Neural crest cell (in vitro differentiated cells): ENCODE results near the gene SNAP91. TPM values are rescaled to one million over a fixed set of nuclear protein-coding genes. Genes with fewer than 3 reads are reported as not detected.

ENCODE experiments used
- DNase-seq: peaks from one replicate; pipeline ENCODE4 v3.0.0; 2021; ENCODE audit warnings: low read depth, mixed read lengths, low spot score
- H3K27ac Mint-ChIP-seq: one replicate; pipeline ENCODE4 v1.8.0; 2021; ENCODE audit warnings: mild to moderate bottlenecking, mixed read lengths; ENCODE audit not compliant: unreplicated experiment
- H3K27me3 Mint-ChIP-seq: 2 replicates; pipeline ENCODE4 v1.8.0; 2021; ENCODE audit warnings: low read depth, mild to moderate bottlenecking, mixed read lengths
- H3K36me3 Mint-ChIP-seq: 2 replicates; pipeline ENCODE4 v1.8.0; 2021; ENCODE audit warnings: low read depth, mild to moderate bottlenecking, mixed read lengths
- H3K4me1 Mint-ChIP-seq: 2 replicates; pipeline ENCODE4 v1.8.0; 2021; ENCODE audit warnings: mixed read lengths
- H3K4me3 Mint-ChIP-seq: one replicate; pipeline ENCODE4 v1.8.0; 2021; ENCODE audit warnings: mild to moderate bottlenecking, mixed read lengths
- H3K9me3 Mint-ChIP-seq: 2 replicates; pipeline ENCODE4 v1.8.0; 2021; ENCODE audit warnings: mixed read lengths
- total RNA-seq: library from RNA; stranded (reverse); gene quantifications from 2 replicates; pipeline ENCODE4 v1.2.1, GENCODE V29; 2021
- TF ChIP-seq, protein P1 (sequence below): fragments of 200-600 bp; sonication (generic); conservative IDR thresholded peaks from 2 replicates; pipeline ENCODE4 v1.5.0; 2021; ENCODE audit warnings: antibody characterized with exemption, mild to moderate bottlenecking

SNAP91 gene
- total RNA-seq, 1 donor from 2014 or later, result 8.7 TPM

GRCh38 chr6:83514466-83514865 is 194.4 kb downstream of the SNAP91 start:
- no peaks in the 10 kb centered on the region for H3K9me3 Mint-ChIP-seq
- H3K36me3 Mint-ChIP-seq, result no peaks in the 10 kb centered on the region
- no peak overlapping the region for H3K4me3 Mint-ChIP-seq
- TF ChIP-seq, protein P1, sequence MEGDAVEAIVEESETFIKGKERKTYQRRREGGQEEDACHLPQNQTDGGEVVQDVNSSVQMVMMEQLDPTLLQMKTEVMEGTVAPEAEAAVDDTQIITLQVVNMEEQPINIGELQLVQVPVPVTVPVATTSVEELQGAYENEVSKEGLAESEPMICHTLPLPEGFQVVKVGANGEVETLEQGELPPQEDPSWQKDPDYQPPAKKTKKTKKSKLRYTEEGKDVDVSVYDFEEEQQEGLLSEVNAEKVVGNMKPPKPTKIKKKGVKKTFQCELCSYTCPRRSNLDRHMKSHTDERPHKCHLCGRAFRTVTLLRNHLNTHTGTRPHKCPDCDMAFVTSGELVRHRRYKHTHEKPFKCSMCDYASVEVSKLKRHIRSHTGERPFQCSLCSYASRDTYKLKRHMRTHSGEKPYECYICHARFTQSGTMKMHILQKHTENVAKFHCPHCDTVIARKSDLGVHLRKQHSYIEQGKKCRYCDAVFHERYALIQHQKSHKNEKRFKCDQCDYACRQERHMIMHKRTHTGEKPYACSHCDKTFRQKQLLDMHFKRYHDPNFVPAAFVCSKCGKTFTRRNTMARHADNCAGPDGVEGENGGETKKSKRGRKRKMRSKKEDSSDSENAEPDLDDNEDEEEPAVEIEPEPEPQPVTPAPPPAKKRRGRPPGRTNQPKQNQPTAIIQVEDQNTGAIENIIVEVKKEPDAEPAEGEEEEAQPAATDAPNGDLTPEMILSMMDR, result no peak
- DNase-seq, result no peak
- H3K27me3 Mint-ChIP-seq, result peaks cover 3% of the 10 kb centered on the region
- peaks cover 18% of the 10 kb centered on the region for H3K4me1 Mint-ChIP-seq
- no peak overlapping the region for H3K27ac Mint-ChIP-seq

DNA sequence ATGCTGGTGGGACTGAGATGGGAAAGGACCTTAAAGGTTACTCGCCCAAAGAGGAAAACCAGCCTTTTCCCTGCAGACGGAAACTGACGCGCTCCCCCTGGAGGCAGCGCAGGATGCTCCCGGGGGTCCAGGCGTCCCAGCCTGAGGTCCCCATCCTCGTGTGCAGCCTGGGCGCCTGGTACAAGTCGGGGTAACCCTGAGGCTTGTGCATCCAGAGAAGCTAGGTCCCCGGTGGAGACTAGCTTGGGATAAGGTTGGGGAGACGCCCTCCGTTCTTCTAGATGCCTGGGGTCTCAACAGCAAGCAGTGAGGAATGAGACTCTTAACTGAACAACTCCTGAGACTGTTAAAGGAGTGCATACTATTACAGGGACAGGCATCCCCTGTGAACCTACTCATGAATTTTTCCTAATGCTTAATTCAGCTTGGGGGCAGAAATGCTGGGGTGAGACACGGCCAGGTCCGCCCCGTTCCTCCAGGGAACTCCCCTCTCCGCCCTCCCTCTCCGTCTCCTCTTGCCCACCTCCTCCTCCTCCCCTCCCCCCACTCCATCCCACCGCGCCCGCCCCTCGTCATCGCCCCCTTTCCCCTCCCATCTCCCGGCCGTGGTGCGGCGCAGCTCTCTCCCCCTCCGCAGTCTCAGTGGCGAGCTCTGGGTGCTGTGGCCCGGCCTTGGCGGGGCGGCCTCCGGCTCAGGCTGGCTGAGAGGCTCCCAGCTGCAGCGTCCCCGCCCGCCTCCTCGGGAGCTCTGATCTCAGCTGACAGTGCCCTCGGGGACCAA is 196.8 kb downstream of the SNAP91 start, which contains the start of gene PRSS35:
TSS of gene PRSS35 (plus strand) at position 634 of the 781 bp plus-strand sequence. CDS start 10,908 bp downstream, outside the sequence.
- Mint-ChIP-seq H3K27ac (no peak within 1 kb of the TSS), H3K27me3 (peaks cover 3% of the 10 kb centered on the region), H3K9me3 (no peaks in the 10 kb centered on the region), H3K4me3 (peak within 1 kb of the TSS; percentile 90), H3K36me3 (no peaks in the 10 kb centered on the region), H3K4me1 (peaks cover 18% of the 10 kb centered on the region)
- peak; percentile 67 for DNase-seq
- TF ChIP-seq, protein P1, result peak; percentile 79

DNA sequence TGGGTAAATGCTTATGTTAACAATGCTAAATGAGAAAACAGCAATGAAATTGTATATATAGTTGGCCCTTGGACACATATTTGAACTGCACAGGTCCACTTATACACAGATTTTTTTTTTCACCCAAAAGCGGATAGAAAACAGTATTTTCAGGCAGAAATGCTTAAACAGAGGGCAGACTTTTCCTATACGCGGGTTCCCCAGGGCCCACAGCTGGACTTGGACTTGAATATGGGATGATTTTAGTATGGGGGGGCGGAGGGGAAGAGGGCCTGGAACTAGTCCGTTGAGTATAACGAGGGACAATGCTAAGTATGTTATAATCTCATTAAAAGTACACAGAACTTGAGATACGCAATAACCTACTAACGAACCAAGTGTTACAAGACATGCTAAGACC is 197.6 kb downstream of the SNAP91 start:
- H3K27ac Mint-ChIP-seq, result no peak overlapping the region
- no peak for DNase-seq
- TF ChIP-seq, protein P1, result no peak
- peaks cover 3% of the 10 kb centered on the region for H3K27me3 Mint-ChIP-seq
- no peaks in the 10 kb centered on the region for H3K36me3 Mint-ChIP-seq
- no peaks in the 10 kb centered on the region for H3K9me3 Mint-ChIP-seq
- H3K4me1 Mint-ChIP-seq, result peaks cover 18% of the 10 kb centered on the region
- H3K4me3 Mint-ChIP-seq, result peak overlapping the region; percentile 90

- Mint-ChIP-seq H3K36me3 (no peaks in the 10 kb centered on the region), H3K27me3 (peaks cover 3% of the 10 kb centered on the region), H3K9me3 (no peaks in the 10 kb centered on the region), H3K27ac (no peak overlapping the region), H3K4me1 (peaks cover 18% of the 10 kb centered on the region), H3K4me3 (peak overlapping the region; percentile 90)
- no peak for DNase-seq
- TF ChIP-seq, protein P1, result no peak
These were observed 198.1 kb downstream of the SNAP91 start for GRCh38 chr6:83510791-83511190.

- Mint-ChIP-seq H3K27ac (no peak overlapping the region), H3K27me3 (peaks cover 3% of the 10 kb centered on the region), H3K4me3 (no peak overlapping the region), H3K9me3 (no peaks in the 10 kb centered on the region), H3K36me3 (no peaks in the 10 kb centered on the region), H3K4me1 (peaks cover 23% of the 10 kb centered on the region)
- TF ChIP-seq, protein P1, result no peak
- no peak for DNase-seq
These were observed 199.5 kb downstream of the SNAP91 start for GRCh38 chr6:83509441-83509840.
